HUES6 (cell line): ENCODE measurements around the gene OLFML2A.

Source experiments
- H3K27ac ChIP-seq: 2 replicates; pipeline ENCODE4 v1.7.0; 2013; ENCODE audit warnings: low read depth, mild to moderate bottlenecking, low read length, inconsistent platforms
- H3K27me3 ChIP-seq: 2 replicates; pipeline ENCODE4 v1.6.1; 2013; ENCODE audit warnings: low read length; ENCODE audit not compliant: control insufficient read depth, insufficient read depth
- H3K36me3 ChIP-seq: 2 replicates; pipeline ENCODE4 v1.6.1; 2013; ENCODE audit warnings: low read length; ENCODE audit not compliant: control insufficient read depth, insufficient read depth
- H3K4me1 ChIP-seq: 2 replicates; pipeline ENCODE4 v1.6.1; 2013; ENCODE audit warnings: low read length; ENCODE audit not compliant: control insufficient read depth, insufficient read depth
- H3K4me3 ChIP-seq: 2 replicates; pipeline ENCODE4 v1.5.1; 2013; ENCODE audit warnings: low read depth, low read length
- H3K9ac ChIP-seq: one replicate; pipeline ENCODE4 v1.6.1; 2013; ENCODE audit warnings: mild to moderate bottlenecking, low read length
- H3K9me3 ChIP-seq: 2 replicates; pipeline ENCODE4 v1.6.1; 2013; ENCODE audit warnings: low read depth, low read length; ENCODE audit not compliant: control insufficient read depth, insufficient read depth

OLFML2A gene

GRCh38 chr9:124813501-124814163, 36.7 kb downstream of the OLFML2A start:
- H3K4me1 ChIP-seq: peaks cover 41% of the 10 kb centered on the region
- no peak overlapping the region for H3K27ac ChIP-seq

DNA sequence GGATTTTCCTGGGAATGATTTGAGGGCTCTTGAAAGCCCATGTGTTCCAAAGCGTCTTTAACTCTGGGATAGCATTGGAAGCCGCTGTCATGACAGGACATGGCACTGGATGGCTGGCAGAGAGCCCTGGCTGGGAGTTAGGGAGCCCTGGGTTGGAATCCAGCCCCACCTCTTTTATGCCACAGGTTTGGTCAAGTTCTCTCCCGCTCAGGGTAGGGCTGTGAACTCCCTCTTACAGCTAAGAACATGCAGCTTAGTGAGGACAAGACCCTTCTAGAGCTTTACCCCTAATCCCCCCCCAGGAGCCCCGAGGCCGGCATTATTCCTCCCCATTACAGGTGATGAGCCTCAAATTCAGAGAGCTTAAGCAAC, 37.2 kb downstream of the OLFML2A start:
- H3K4me3 ChIP-seq: no peak overlapping the region
- no peak overlapping the region for H3K27ac ChIP-seq
- peaks cover 44% of the 10 kb centered on the region for H3K4me1 ChIP-seq
- no peaks in the 10 kb centered on the region for H3K9me3 ChIP-seq
- no peak overlapping the region for H3K9ac ChIP-seq
- no peaks in the 10 kb centered on the region for H3K27me3 ChIP-seq
- no peaks in the 10 kb centered on the region for H3K36me3 ChIP-seq

More at GRCh38 chr9:124813501-124814163, 36.7 kb downstream of the OLFML2A start:
- Histone ChIP-seq H3K4me3 (no peak overlapping the region), H3K36me3 (no peaks in the 10 kb centered on the region), H3K27me3 (no peaks in the 10 kb centered on the region), H3K9ac (no peak overlapping the region), H3K9me3 (no peaks in the 10 kb centered on the region)

DNA sequence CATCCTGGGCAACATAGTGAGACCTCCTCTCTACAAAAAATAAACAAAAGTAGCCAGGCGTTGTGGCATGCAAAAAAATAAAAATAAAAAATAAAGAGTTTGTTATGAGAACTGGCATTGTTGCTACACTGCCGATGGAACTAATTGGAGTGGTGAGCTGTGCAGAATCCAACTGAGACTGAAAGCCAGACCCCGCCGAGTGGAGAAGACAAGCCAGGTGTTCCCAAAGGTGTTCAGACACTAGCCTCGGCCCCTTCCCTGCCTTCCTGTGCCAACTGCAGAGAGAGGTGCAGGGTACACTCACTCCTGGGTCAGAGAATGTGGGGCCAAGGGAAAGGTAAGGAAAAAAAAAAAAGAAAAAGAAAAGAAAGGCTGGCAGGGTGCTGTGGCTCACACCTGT, 38.7 kb downstream of the OLFML2A start:
- no peaks in the 10 kb centered on the region for H3K9me3 ChIP-seq
- H3K36me3 ChIP-seq: no peaks in the 10 kb centered on the region
- no peaks in the 10 kb centered on the region for H3K27me3 ChIP-seq
- H3K9ac ChIP-seq: no peak overlapping the region
- no peak overlapping the region for H3K27ac ChIP-seq
- H3K4me3 ChIP-seq: no peak overlapping the region
- H3K4me1 ChIP-seq: peaks cover 39% of the 10 kb centered on the region

DNA sequence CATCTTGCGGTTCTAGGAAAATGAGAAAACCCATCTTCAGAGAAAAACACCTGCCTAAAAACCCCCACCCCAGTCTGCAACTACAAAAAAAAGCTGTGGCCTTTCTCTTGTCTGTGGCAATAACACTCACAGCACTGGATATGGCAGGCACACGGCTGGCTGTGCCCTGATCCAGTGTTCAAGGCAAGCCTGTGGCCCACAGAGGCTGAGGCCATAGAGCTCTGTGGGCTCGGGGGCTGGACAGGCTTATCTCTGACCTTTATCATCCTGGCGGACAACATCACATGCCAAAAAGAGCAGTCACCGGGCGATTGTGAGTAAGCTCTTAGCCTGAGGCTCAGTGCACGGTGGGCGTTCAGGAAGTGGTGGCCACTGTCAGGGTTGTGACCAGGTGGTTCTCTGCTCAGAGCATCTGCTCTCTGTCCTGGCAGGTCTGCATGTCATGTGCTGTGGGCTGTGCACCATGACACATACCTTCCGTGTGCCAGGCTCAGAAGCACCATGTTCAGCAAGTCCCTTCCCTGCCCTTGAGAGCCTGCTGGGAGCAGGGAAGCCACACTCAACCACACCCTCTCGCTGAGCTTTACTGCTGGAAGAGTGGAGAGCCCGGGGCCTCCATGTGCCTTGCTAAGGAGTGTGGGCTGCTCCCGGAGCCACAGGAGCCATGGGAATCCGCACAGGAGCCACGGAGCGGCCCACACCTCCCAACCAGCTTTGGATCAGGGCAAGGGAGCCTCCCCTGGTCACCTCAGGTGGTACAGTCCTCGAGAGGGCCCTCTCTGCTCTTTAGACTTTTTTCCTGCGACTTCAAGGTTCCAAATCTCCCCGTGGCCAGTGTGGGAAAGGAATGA, 41.7 kb downstream of the OLFML2A start:
- Histone ChIP-seq H3K4me3 (no peak overlapping the region), H3K4me1 (peaks cover 10% of the 10 kb centered on the region), H3K27ac (no peak overlapping the region), H3K9me3 (no peaks in the 10 kb centered on the region), H3K36me3 (no peaks in the 10 kb centered on the region), H3K9ac (no peak overlapping the region), H3K27me3 (no peaks in the 10 kb centered on the region)

- Histone ChIP-seq H3K27ac (no peak overlapping the region), H3K36me3 (no peaks in the 10 kb centered on the region), H3K4me1 (peaks cover 4% of the 10 kb centered on the region; the same call in 1 of the 2 replicates), H3K4me3 (no peak overlapping the region), H3K27me3 (no peaks in the 10 kb centered on the region), H3K9ac (no peak overlapping the region), H3K9me3 (0 out of 2 replicates have a peak, but pooled peaks cover under 1% of the 10 kb centered on the region)
These were observed 44.0 kb downstream of the OLFML2A start for GRCh38 chr9:124820698-124821623.

- no peak overlapping the region for H3K4me3 ChIP-seq
- 0 out of 2 replicates have a peak, but pooled peaks cover 2% of the 10 kb centered on the region for H3K4me1 ChIP-seq
- no peak overlapping the region for H3K9ac ChIP-seq
- H3K27me3 ChIP-seq: no peaks in the 10 kb centered on the region
- H3K9me3 ChIP-seq: peaks cover 8% of the 10 kb centered on the region; the same call in 1 of the 2 replicates
- no peaks in the 10 kb centered on the region for H3K36me3 ChIP-seq
- H3K27ac ChIP-seq: no peak overlapping the region
These were observed 51.8 kb downstream of the OLFML2A start for GRCh38 chr9:124828489-124829333.

DNA sequence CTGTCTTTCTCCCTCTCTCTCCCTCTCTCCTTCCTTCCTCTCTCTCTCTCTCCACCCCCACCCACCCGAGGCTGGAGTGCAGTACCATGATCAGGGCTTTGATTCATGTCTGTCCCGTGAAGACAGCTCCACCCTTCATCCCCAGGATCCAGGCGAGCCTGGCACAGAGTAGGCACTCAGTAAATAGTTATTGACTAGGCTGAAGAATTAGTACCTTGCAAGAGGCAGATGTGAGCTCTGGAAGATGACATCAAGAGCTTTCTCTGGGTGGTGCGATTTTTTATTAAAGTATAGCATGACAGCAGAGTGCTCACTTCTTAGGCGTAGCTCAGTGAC, 52.4 kb downstream of the OLFML2A start:
- H3K27ac ChIP-seq: no peak overlapping the region
- no peaks in the 10 kb centered on the region for H3K27me3 ChIP-seq
- H3K36me3 ChIP-seq: no peaks in the 10 kb centered on the region
- peaks cover 2% of the 10 kb centered on the region; the same call in 1 of the 2 replicates for H3K4me1 ChIP-seq
- no peak overlapping the region for H3K9ac ChIP-seq
- H3K4me3 ChIP-seq: no peak overlapping the region
- H3K9me3 ChIP-seq: peaks cover 8% of the 10 kb centered on the region; the same call in 1 of the 2 replicates

DNA sequence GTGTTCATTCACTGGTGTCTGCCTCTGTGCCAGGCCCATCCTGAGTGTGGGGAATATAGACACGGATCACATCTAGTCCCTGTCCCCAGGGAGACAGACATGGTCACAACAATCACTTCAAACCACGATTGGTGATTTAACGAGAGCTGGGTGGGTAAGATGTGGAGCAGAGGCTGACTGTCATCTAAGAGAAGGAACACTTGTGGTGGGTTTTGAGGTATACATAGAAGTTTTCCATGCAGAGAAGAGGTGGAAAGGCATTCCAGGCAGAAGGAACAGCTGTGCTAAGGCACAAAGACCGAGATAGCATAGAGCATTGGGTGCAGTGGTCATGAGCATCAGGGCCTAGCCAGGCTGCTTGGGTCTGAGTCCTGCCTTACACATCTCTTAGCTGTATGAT, 53.7 kb downstream of the OLFML2A start:
- H3K9me3 ChIP-seq: peaks cover 8% of the 10 kb centered on the region; the same call in 1 of the 2 replicates
- no peak overlapping the region for H3K4me3 ChIP-seq
- peaks cover 2% of the 10 kb centered on the region; the same call in 1 of the 2 replicates for H3K4me1 ChIP-seq
- H3K27me3 ChIP-seq: no peaks in the 10 kb centered on the region
- H3K9ac ChIP-seq: no peak overlapping the region
- no peak overlapping the region for H3K27ac ChIP-seq
- no peaks in the 10 kb centered on the region for H3K36me3 ChIP-seq

- H3K27ac ChIP-seq: no peak overlapping the region
- H3K4me3 ChIP-seq: no peak overlapping the region
- H3K9me3 ChIP-seq: no peaks in the 10 kb centered on the region
- no peaks in the 10 kb centered on the region for H3K36me3 ChIP-seq
- H3K27me3 ChIP-seq: no peaks in the 10 kb centered on the region
- H3K9ac ChIP-seq: no peak overlapping the region
- H3K4me1 ChIP-seq: peaks cover 2% of the 10 kb centered on the region; the same call in 1 of the 2 replicates
These were observed 54.9 kb downstream of the OLFML2A start for GRCh38 chr9:124831642-124832364.
